T-helper 22 cell (primary cell): ENCODE results near the gene ARHGEF39.

Experiments
- DNase-seq: peaks from one replicate; pipeline ENCODE4 v3.0.0-alpha.2; 2020; ENCODE audit warnings: low read depth

The ARHGEF39 gene, protein sequence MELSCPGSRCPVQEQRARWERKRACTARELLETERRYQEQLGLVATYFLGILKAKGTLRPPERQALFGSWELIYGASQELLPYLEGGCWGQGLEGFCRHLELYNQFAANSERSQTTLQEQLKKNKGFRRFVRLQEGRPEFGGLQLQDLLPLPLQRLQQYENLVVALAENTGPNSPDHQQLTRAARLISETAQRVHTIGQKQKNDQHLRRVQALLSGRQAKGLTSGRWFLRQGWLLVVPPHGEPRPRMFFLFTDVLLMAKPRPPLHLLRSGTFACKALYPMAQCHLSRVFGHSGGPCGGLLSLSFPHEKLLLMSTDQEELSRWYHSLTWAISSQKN

DNA sequence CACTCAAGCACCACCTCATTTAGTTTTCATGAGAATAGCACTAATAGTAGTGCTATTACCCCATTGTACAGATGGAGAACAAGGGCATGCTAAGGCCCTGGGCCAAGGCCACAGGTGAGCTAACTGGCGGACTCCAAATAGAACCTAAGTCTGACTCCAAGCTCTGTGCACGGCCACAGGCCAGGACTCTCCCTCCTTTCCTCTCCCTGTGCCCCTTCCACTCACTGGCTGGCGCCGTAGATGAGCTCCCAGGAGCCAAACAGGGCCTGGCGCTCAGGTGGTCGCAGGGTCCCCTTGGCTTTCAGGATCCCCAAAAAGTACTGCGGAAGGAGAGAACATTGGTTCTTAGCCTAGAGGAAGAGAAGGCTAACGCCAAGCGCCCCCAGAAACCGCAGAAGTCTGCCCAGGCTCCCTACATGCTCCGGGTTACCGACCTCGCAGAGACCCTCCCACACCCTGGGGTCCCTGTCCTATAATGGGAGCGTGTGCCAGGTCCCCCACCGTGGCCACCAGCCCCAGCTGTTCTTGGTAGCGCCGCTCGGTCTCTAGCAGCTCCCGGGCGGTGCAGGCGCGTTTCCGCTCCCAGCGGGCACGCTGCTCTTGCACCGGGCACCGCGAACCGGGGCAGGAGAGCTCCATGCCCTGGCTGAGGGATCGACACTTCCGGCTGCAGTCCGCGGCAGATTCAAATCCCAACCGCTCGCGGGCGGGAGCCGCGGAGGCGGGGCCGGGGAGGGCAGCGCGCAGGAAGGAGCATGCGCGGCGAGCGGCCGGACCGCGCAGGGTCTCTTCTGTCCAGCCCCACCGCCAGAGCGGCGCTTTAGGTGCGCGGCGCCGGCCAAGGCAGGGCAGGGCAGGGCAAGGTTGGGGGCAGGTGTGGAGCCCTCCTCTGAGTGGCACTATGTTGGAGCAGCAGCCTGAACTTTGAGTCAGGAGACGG lies at the start of gene ARHGEF39:
Gene ARHGEF39 (minus strand): TSS at position 665 of the 940 bp plus-strand sequence. CDS start 26 bp downstream, at position 639.
- peak; percentile 58 for DNase-seq

DNA sequence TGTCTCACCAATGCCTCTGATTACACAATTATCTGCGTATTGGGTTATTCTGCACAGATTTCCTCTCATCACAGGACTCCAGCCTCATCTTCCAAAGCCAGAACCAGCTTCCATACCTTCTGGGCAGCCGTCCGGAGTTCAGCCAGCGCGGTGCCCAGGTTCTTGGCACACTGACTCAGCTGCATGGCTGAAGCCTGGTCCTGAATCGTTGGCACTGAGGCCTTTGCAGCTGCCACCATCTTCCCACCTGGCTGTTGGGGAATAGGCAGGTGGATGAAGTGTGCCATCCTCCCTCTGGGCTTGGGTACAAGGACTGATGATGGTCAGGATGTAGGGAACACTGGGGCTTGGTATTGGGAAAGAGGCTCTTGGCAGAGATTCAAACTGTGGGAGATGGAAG lies 49.1 kb upstream of the ARHGEF39 start:
- DNase-seq = no peak

DNA sequence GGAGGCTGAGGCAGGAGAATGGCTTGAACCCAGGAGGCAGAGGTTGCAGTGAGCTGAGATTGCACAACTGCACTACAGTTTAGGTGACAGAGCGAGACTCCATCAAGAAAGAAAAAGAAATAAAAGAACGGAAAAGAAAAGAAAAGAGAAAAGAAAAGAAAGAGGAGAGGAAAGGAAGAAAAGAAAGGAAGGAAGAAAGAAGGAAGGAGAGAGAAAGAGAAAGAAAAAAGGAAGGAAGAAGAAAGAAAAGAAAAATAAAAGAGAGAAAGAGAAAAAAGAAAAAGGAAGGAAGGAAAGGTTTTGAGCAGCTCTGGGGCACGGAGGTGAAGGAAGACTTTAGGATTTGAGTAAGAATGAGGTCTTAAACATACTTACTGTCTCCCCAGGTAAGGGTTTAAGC lies 48.6 kb upstream of the ARHGEF39 start:
- DNase-seq = no peak

DNA sequence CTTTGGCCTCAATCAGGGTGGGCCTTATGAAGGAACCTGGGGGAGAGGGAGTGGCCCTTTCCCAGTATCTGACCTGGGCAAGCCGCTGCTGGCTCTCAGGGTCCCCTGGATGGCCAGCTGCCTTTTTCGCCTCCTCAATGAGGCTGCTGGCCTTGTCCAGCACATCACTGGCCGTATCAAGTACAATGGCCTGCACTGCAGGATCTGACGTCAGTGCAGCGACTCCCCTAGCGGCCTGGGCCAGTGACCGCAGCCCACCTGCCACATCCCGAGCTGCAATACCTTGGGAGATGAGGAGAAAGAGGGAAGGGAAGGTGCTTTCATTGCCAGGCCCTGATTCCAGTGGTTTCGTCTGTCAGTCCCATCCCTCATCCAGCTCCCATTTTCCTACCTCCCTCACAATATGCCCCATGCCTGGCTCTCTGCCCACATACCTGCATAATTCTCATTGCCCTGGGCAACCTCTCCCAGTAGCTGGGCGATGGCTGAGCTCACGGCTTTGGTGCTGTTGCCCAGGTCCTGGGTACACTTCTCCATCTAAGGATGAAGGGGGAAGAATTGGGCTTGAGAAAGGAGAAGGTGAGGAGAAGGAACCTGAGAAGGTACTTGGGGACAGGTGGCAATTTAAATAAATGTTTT lies 47.9 kb upstream of the ARHGEF39 start:
- no peak for DNase-seq

DNA sequence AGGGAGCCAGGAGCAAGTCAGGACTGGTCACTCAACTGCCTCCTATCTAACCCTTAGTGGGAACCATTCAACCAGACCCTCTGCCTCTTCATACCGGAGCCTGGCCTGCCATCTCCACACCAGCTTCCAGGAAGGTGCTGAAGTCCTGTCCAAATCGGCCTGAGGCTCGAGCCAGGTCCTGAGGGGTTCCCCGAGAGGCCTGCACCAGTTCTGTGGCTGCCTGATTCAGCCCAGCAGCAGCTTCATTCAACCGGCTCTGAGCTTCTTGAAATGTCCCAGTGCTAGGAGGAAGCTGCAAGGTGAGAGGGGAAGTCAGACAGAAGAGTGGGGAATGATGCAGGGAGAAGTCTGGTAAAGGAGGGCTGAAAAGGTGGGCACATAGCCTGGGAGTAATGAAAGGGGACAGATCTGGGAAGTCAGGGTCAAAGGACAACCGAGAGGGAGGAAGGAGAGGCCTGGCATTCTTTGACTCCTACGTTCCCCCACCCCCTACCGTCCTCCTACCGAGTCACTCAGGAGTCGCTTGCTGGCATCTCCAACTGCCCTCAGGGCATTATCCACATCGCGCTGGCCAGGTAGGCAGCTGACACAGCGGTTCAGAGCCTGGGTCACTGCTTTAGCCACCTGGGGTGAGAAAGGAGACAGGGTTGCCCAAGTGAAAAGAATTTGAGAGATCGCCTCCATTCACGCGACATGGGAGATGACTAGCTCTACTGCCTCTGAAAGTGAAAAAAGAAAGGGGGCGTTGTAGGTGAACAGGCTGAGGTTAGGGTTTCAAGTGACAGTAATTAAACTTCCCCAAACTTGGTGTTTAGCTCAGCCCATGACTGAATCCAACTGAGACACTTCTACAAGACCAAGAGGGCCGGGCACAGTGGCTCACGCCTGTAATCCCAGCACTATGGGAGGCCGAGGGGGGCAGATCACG lies 46.8 kb upstream of the ARHGEF39 start:
- no peak for DNase-seq

DNA sequence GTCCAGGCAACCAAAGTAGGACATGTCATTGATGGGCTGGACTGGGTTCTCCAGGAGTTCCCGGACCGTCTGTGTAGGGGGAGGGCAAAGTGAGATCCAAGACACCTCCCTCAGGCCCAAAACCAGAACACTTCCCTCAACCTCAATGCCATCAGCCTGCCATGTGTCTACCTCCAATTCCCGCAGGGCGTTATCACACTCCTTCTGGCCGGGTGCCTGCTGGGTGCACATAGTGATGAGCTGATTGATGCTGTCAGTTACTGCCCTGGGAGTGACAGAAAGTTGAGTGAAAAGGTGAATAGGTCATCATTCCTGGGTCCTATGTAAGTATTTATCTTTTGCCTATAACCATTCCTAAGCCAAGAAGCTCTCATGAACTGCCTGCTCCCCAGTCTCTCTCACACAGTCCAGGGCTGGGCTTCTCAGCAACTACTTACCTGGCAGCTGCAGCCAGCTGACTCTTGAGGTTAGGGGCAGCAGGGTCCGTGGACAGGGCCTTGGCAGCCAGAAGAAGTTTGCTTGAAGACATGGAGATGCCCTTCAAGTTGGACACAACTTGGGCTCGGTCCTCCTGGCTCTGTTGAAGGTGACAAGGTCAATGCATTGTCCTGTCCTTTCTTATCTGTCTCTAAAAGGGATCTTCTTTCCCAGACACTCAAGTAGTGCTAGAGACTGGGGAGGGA lies 46.0 kb upstream of the ARHGEF39 start:
- DNase-seq = no peak

DNA sequence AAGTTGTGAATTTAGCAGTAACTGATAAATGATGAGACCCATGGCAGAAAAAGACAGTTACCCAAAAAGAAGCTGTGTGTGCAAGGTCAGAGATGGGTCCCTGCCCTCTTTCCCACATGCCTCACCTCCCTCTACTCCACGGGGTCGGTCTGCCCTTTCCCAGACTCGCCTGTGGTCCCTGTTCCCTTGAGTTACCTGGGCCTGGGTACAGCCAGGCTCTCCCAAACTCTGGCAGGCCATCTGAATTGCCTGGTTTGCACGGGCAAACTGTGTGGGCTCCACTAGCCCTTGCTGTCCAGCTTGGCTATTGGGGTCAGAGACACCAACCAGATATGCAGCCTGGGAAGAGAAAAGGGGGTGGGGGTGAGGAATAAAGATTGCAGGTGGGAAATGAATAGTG lies 43.2 kb upstream of the ARHGEF39 start:
- no peak for DNase-seq

DNA sequence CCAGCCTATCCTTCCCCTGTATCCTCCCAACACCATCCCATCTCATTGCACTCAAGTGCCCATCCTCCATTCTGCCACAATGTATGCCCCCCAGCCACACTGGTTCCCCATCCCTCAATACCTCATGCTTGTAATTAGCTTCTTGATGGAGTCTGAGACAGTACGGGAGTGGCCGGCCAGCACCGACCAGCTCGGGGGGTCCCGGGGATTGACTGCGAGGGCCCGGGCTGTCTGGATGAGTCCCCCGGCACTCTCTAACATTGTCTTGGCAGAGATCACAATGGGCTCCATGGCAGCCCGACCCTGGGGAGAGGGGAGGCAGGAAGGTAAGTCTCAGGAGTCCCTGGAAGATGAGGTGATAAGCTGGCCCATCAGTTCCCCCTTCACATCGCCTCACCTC lies 42.0 kb upstream of the ARHGEF39 start:
- DNase-seq = no peak

DNA sequence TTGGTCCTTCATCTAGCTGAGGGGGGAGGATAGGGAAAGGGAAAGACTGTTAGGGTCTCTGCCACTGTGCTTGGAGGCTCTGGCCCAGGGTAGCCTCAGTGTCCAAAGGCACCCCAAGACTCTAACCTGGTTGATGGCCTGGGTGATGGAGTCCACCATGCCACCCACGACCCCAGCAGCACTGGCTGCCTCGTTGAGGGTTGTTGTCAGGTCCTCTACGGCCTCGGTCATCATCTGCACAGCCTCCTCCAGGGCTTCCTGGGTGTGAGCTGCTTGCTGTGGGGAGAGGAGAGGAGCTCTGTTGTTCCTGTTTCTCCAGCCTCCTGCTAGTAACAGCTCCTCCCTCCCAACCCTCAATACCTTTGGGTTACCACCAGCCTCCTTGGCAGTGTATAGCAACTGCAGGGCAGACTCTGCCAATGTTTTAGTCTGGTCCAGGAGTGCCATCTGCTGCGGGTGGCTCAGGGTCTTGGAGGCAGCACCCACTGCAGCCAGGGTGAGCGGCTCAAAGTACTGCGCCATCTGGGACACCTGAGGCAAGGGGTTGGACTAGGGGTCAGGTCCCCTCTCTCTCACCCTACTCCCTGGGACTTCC lies 40.9 kb upstream of the ARHGEF39 start:
- DNase-seq = no peak

DNA sequence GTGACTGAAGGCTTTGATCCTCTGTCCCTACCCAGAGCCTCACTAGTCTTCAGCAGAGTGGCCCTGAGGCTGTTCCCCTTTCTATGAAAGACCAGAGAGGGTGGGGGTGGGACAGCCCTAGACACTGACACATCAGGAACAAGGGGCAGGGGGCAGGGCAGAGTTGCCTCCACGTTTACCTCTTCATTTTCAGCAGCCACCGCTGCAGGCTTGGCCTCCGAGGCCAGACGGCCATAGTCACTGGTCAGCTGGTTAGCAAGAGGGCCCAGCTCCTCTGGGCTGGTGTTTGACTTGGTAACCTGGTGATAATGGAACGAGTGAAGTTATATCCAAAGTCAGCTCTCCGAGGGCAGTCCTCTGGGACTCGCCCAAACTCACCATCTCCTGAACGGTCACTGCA lies 40.4 kb upstream of the ARHGEF39 start:
- DNase-seq = no peak

DNA sequence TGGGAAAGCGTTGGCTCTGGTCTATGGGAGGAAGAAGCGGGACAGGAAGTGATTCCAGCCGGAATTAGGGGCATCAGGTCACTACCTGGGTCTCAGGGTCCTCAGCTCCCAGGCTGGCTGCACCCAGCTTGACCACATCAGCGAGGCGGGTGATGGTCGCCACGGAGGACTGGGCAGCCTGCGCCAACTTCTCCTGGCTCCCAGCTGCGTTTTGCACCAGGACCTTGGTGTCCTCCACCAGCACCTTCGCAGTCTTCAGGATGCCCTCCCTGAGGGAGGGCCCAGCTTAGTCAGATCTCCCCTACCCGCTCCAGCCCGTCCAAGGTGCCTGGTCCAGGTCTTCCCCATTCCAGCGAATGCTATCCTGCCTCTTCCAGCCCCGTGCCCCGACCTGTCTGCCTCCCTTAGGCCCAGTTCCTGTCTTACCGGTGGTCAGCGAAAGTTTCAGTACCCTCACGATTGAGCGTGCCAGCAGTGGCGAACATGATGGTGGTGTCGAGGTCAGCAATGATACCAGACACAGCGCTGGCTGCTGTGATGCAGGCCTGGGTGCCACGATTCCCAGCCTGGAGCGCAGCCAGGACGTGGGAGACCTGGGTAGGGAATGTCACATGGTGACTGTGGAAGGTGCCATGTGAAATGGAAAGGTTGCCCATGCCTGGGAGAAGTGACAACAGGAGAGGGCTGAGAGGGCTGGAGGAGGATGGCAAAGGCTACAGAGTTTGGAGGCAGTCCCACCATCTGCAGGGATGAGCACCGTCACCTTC lies 39.1 kb upstream of the ARHGEF39 start:
- no peak for DNase-seq

DNA sequence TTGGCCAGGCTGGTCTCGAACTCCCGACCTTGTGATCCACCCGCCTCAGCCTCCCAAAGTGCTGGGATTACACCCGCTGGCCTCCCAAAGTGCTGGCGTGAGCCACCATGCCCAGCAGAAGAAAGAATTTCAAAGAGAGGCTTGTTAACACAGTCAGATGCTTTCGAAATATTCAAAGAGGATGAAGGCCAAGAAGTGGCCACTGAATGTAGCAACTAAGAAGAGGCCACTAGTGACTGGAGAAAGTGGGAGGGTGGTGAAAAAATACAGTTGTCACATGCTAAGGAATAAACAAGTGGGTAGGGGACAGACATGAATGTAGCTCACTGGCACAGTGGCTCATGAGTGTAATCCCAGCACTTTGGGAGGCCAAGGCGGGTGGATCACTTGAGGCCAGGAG lies 37.7 kb upstream of the ARHGEF39 start:
- no peak for DNase-seq

DNA sequence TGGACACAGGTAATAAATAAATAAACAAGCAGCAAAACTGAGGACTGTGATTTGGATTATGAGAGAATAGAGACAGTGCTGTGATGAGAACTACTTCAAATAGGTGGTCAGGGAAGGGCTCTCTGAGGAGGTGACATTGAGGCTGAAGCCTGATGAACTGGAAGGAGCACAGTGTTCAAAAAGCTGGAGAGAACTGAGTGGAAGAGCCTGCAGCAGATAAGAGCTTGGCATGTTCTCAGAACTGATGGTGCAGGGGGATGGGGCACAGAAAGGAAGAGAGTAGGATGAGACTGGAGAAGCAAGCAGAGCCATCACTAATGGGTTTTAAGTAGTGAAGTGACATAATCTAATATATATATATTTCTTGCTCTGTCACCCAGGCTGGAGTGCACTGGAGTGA lies 35.9 kb upstream of the ARHGEF39 start:
- no peak for DNase-seq

DNA sequence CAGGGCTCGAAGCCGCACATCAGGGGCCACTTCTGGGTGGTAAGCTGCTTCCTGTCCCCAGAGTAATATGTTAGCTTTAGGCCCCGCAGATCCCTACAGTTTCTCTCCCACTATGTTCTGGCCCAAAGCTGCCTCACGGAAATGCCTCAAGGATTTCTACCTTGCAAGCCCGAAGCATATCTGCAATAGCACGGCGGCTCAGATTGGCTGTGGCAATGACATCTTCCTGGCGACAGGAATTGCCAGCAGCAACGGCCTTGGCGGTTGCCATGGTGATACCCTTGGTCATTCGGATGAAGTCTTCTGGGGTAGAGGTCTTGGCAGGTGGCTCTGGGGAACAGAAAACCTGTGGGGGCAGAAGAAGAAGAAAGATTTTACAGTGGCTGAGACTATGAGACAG lies 35.0 kb upstream of the ARHGEF39 start:
- DNase-seq = no peak

DNA sequence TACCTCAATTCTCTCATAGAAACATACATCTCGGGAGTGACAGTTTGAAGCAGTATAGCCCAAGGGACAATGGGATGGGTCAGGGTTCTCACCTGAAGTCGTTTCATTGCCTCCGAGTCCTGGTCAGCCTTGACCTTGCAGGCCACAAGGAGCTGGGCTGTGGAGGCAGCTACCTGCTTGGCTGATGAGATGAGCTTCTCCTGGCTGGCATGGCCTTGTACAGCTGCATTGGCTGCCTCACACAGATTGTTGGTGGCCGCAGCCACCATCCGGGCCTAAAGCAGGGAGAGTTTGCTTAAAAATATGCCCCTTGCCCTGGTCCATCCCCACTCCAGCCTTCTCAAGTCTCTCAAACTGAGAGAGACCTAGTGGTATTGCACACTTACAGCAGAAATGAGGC lies 33.2 kb upstream of the ARHGEF39 start:
- DNase-seq = no peak

DNA sequence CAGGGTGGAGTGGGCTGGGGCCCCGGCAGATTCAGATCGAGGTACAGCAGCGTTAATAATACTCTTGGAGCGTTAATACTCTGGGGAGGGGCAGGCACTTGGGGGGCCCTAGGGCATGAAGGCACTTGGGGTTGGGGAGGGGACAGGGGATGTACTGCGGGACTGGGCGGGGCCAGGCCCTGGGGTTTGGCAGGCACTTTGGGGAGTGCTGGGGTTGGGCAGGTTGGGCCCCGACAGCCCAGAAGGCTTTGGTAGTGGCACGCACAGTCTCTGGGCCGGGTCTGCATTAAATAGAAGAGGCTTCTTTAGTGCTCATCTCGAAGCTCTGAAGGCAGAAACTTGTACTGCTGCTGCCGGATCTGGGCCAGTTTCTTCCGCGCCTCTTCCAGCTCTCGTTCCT lies 32.5 kb upstream of the ARHGEF39 start:
- DNase-seq = no peak

DNA sequence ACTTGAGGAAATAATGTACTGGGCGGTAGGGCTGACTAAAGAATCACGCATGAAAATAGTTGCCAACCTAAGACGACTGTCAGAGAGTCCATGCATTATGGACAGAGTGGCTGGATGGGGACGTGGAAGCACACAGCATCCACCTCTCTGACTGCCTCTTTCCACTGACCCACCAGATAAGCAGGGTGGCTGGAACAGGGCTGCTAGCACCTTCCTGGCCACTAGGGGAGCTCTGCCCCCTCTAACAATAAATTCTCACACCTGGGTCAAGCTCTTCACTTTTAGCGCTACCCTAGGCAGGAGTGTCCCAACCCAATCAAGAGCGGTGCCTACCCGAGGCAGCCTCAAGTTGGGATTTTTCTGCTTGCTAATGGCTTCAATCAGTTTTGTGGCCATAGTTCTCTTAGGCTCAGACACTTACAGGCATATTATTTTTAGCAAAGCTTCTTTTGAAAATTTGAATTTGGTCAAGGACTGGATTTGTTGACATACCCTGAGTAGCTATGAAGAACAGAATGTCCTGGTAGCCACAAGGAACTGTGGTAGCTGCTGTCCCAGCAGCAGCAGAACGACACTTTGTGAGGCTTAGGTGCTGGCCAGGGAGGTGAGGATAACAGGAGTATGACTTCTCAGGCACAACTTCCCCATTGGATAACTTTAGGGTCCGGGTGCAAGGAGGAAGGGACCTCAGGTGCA lies 31.7 kb upstream of the ARHGEF39 start:
- no peak for DNase-seq

DNA sequence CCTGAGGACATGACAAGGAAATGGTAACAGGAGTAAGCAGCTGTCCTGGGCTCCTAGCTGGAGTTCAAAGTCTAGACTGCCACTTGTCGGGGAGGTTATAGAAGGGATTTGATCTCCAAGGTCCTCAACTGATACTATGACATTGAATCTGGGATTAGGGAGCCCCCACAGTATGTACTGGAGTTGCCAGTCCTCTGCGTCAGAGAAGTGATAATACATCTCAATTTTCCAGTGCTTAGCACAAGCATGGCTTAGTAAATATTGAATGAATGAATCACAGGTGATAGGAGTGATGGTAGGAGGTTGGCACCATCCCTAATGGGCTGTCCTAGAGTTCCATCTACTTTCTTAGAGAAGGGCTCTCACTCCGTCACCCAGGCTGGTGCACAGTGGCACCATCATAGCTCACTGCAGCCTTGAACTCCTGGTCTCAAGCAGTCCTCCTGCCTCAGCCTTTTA lies 31.0 kb upstream of the ARHGEF39 start:
- no peak for DNase-seq

DNA sequence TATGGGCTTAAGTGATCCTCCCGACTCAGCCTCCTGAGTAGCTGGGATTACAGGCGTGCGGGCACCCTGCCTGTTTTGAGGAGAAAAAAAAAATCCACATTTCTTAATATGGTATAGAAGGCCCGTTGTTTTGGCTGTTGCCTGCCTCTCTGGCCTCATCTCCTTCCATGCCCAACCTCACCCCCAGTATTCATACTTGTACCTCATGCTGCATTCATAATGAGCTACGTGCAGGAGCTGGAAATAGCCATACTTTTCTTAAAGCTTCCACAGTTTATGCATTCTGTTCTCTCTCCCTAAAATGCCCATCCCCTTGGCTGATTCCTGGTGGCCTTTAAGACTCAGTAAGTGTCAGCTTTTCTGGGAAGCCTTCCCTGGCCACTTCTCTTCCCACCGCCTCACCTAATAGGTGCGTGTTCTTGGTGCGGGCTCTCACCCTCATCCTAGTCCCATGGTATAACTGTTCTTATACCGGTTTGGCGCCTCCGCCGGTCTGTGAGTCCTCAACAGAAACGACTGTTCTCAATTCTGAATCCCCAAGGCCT lies 26.8 kb upstream of the ARHGEF39 start:
- DNase-seq = no peak
